Activated T-helper 1 cell treated with Interleukin-2 at 50 U/mL for 16 hours (primary cell): ENCODE results near the gene FKBP1B.
"Not testable (repeated sequence)": the region's sequence is repeated elsewhere in the genome, so short reads cannot be mapped to it uniquely, and the experiment has no call there.

Experiments
- DNase-seq: peaks from one replicate; pipeline ENCODE4 v3.0.0-alpha.2; 2020; ENCODE audit warnings: low read depth

FKBP1B gene

GRCh38 chr2:24104110-24104650 is 54.6 kb downstream of the FKBP1B start:
- no peak for DNase-seq

GRCh38 chr2:24104906-24105305 is 55.4 kb downstream of the FKBP1B start:
- no peak for DNase-seq

GRCh38 chr2:24105816-24106215 is 56.3 kb downstream of the FKBP1B start:
- no peak for DNase-seq

- DNase-seq, result no peak
These were observed 57.2 kb downstream of the FKBP1B start for GRCh38 chr2:24106786-24107185.

DNA sequence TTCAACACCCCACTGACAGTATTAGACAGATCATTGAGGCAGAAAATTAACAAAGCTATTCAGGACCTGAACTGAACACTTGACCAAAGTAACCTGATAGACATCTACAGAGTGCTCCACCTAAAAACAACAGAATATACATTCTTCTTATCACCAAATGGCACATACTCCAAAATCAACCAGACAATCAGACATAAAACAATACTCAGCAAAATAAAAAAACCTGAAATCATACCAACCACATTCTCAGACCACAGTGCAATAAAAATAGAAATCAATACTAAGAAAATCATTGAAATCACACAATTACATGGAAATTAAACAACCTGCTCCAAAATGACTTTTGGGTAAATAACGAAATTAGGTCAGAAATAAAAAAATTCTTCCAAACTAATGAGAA is 57.8 kb downstream of the FKBP1B start:
- DNase-seq, result no peak

DNA sequence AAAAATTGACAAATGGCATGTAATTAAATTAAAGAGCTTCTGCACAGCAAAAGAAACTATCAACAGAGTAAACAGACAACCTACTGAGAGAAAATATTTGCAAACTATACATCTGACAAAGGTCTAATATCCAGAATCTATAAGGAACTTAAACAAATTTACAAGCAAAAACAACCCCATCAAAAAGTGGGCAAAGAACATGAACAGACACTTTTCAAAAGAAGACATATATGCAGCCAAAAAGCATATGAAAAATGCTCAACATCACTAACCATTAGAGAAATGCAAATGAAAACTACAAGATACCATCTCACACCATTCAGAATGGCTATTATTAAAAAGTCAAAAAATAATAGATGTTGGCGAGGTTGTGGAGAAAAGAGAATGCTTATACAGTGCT is 59.9 kb downstream of the FKBP1B start:
- not testable (repeated sequence) for DNase-seq

DNA sequence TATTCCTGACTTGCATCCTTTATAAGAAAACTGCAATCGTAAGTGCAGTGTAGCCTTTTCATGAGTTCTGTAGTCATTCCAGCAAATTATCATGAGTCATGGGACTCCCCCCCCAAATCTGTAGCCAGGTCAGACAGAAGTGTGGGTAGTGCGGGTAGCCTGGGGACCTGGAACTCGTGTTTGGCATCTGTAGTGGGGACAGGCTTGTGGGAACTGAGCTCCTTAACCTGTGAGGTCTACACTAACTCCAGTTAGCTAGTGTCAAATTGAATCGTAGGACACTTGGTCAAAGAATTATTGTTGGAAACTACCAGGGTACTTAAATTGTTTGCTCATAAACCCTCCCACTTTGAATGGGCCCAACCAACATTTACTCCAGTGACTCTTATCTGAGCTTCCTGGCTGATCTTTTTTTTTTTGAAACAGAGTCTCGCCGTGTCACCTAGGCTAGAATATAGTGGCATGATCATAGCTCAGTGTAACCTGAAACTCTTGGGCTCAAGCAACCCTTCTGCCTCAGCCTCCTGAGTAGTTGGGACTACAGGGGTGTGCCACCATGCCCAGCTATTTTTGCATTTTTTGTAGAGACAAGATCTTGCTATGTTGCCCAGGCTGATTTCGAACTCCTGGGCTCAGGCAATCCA is 61.2 kb downstream of the FKBP1B start:
- DNase-seq, result no peak

DNA sequence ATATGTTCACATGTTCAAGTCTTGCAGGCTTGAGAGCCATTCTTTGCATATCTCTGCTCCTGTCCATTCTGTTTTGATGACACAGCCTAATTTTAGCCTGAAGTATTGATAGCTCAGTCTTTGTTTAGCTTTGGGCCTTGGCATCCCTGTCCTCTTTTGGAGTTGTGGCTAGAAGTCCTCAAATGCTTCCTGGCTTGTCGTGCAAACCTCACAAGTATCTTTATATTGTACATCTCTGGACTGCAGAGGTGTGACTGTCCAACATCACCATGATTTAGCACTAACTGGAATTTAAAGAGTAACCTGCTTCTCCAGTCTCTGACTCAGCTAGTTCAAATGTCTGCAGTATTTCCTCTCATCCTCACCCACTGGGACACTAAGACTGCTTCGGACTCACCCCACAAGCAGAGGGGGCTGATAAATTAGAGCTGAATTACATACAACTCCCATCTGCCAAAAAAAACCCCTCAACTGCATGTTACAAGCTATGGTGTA is 61.9 kb downstream of the FKBP1B start:
- DNase-seq, result no peak
